Endothelial cell of umbilical vein (primary cell): ENCODE measurements around the gene ZDHHC22. TPM values are rescaled to one million over a fixed set of nuclear protein-coding genes. Genes with fewer than 3 reads are reported as not detected.

Source experiments
- BruUV-seq: library from RNA; stranded (reverse); fragments of 400-500 nt; replicated peaks from 2 replicates; lab custom pipeline; 2021; lab: Mats Ljungman, UMichigan
- CTCF ChIA-PET: fragments of 300-600, 350-600 bp; sonication (Branson Sonifier 250); formaldehyde crosslinking; loops from one replicate; lab custom pipeline; 2021; ENCODE audit warnings: antibody characterized with exemption, inconsistent platforms; lab: Charles Lee
- POLR2A ChIA-PET: fragments of 300-600, 350-600 bp; sonication (Branson Sonifier 250); formaldehyde crosslinking; loops from one replicate; lab custom pipeline; 2021; ENCODE audit warnings: antibody characterized with exemption, inconsistent platforms; lab: Charles Lee
- DNase-seq: peaks from one replicate; pipeline ENCODE4 v3.0.0-alpha.2; 2011; ENCODE audit warnings: low read depth, low spot score
- FAIRE-seq: peaks from 2 replicates; lab custom pipeline; 2011; peaks lifted over from hg19 to GRCh38; lab: Jason Lieb, UNC
- H2AFZ ChIP-seq: 2 replicates; pipeline ENCODE4 v1.6.0; 2012; ENCODE audit warnings: low read depth, low read length, control low read depth, inconsistent platforms
- H3K27ac ChIP-seq: 2 replicates; pipeline ENCODE4 v1.5.1; 2011; ENCODE audit warnings: low read depth, mild to moderate bottlenecking, control low read depth, low read length, moderate library complexity; ENCODE audit not compliant: insufficient read depth
- H3K27me3 ChIP-seq, 2 experiments: 2 replicates each; pipeline versions ENCODE4 v1.6.0 to v1.6.1; 2011; ENCODE audit warnings: low read length in 2 of 2, mixed read lengths in 1 of 2; ENCODE audit not compliant: control insufficient read depth in 2 of 2, insufficient read depth in 2 of 2
- H3K36me3 ChIP-seq, 2 experiments: 2 replicates in 1 of 2; 3 replicates in 1 of 2; pipeline ENCODE4 v1.5.1; 2011; ENCODE audit warnings: low read length in 2 of 2, mild to moderate bottlenecking in 1 of 2, moderate library complexity in 1 of 2; ENCODE audit not compliant: control insufficient read depth in 2 of 2, insufficient read depth in 2 of 2; ENCODE audit errors: extremely low read depth in 1 of 2
- H3K4me1 ChIP-seq: 3 replicates; pipeline ENCODE4 v1.5.1; 2011; ENCODE audit warnings: mild to moderate bottlenecking, low read length; ENCODE audit not compliant: control insufficient read depth, insufficient read depth; ENCODE audit errors: extremely low read depth
- H3K4me2 ChIP-seq: 2 replicates; pipeline ENCODE4 v1.6.1; 2011; ENCODE audit warnings: low read length, control low read depth, mixed read lengths; ENCODE audit not compliant: insufficient read depth
- H3K4me3 ChIP-seq, 3 experiments: fragments of 200-600 bp in 1 of 3; sonication (generic), shearing (Covaris generic) in 1 of 3; replicated peaks in 1 of 3; 2 replicates each; pipeline ENCODE4 v1.5.1; 2011 to 2016; ENCODE audit warnings: control low read depth in 3 of 3, low read length in 3 of 3, mild to moderate bottlenecking in 2 of 3, inconsistent platforms in 1 of 3, low read depth in 1 of 3, moderate library complexity in 1 of 3; ENCODE audit not compliant: insufficient read depth in 1 of 3
- H3K79me2 ChIP-seq: 2 replicates; pipeline ENCODE4 v1.6.0; 2012; ENCODE audit warnings: low read length, inconsistent platforms; ENCODE audit not compliant: control insufficient read depth, insufficient read depth
- H3K9ac ChIP-seq: replicated peaks from 2 replicates; pipeline ENCODE3; 2011; ENCODE audit warnings: low read length, control low read depth; ENCODE audit not compliant: insufficient read depth; ENCODE audit errors: extremely low read depth
- H3K9me1 ChIP-seq: replicated peaks from 3 replicates; pipeline ENCODE4 v1.6.0; 2011; ENCODE audit warnings: mild to moderate bottlenecking, low read length; ENCODE audit not compliant: control insufficient read depth, insufficient read depth; ENCODE audit errors: extremely low read depth
- H3K9me3 ChIP-seq: replicated peaks from 2 replicates; pipeline ENCODE4 v1.5.1; 2012; ENCODE audit warnings: low read length, inconsistent platforms; ENCODE audit not compliant: control insufficient read depth, insufficient read depth
- H4K20me1 ChIP-seq: replicated peaks from 2 replicates; pipeline ENCODE3; 2011; ENCODE audit warnings: mild to moderate bottlenecking, low read length; ENCODE audit not compliant: control insufficient read depth, insufficient read depth; ENCODE audit errors: extremely low read depth
- EZH2 ChIP-seq: IDR thresholded peaks from 2 replicates; pipeline ENCODE4 v1.6.1; 2012; ENCODE audit warnings: borderline replicate concordance, low read depth, mild to moderate bottlenecking, moderate library complexity, low read length, inconsistent platforms; ENCODE audit not compliant: severe bottlenecking
- FOS ChIP-seq: IDR thresholded peaks from 2 replicates; pipeline ENCODE4 v1.6.1; 2011; ENCODE audit warnings: mild to moderate bottlenecking, low read length, moderate library complexity, borderline replicate concordance; ENCODE audit not compliant: insufficient read depth
- GATA2 ChIP-seq: IDR thresholded peaks from 2 replicates; pipeline ENCODE4 v1.7.0; 2011; ENCODE audit warnings: low read depth, mild to moderate bottlenecking, moderate library complexity, mixed read lengths, low read length; ENCODE audit not compliant: insufficient read length, insufficient read depth
- JUN ChIP-seq: IDR thresholded peaks from 2 replicates; pipeline ENCODE4 v1.6.1; 2011; ENCODE audit warnings: borderline replicate concordance, low read depth; ENCODE audit not compliant: insufficient read length, insufficient read depth
- MYC ChIP-seq: IDR thresholded peaks from one replicate; pipeline ENCODE4 v1.6.1; 2011; ENCODE audit warnings: mild to moderate bottlenecking, low read depth, low read length
- POLR2A ChIP-seq: IDR thresholded peaks from 2 replicates; pipeline ENCODE4 v1.6.1; 2012; ENCODE audit warnings: low read depth, mild to moderate bottlenecking, control low read depth, low read length
- POLR2AphosphoS5 ChIP-seq: IDR thresholded peaks from 2 replicates; pipeline ENCODE4 v1.6.1; 2012; ENCODE audit warnings: low read depth, mild to moderate bottlenecking, control low read depth, low read length, moderate library complexity; ENCODE audit not compliant: insufficient read depth
- dilution Hi-C: fragments of 300-500 bp; cut with MboI; formaldehyde crosslinking; loops from one replicate; pipeline ENCODE4 v1.15.0; 2019; ENCODE audit warnings: low sequenced_read_pairs; ENCODE audit not compliant: extremely low pct_ligation_motif_present
- intact Hi-C: fragments of 100-400 bp; cut with micrococcal nuclease; formaldehyde crosslinking; loops from one replicate; pipeline ENCODE4 v1.10.0; 2022
- polyA plus RNA-seq, 4 experiments: library from polyadenylated mRNA; depleted of rRNA in 3 of 4; stranded (reverse) in 3 of 4; unstranded in 1 of 4; fragments of >200 nt; gene quantifications; 2 replicates each; pipeline versions ENCODE4 v1.2.1 to v1.2.3, GENCODE V29; 2011 to 2012; ENCODE audit warnings: missing spikeins in 1 of 4
- total RNA-seq: library from RNA; stranded (reverse); gene quantifications from 2 replicates; pipeline ENCODE4 v1.2.3, GENCODE V29; 2021
- TF ChIP-seq, protein P1 (sequence below): IDR thresholded peaks from 2 replicates; pipeline ENCODE4 v1.6.1; 2011; ENCODE audit not compliant: insufficient read depth, insufficient read length
- TF ChIP-seq, protein P2 (sequence below), 2 donors: IDR thresholded peaks; 1 replicate in 1 of 2; 2 replicates in 1 of 2; pipeline ENCODE4 v1.5.1; 2011; ENCODE audit warnings: low read length in 2 of 2, mild to moderate bottlenecking in 2 of 2, moderate library complexity in 2 of 2, control low read depth in 1 of 2, inconsistent platforms in 1 of 2, low read depth in 1 of 2; ENCODE audit not compliant: insufficient read depth in 1 of 2; ENCODE audit errors: extremely low read depth in 1 of 2

ZDHHC22 gene
- total and polyA plus RNA-seq, 2 donors (not counting 3 experiments of a cell fraction or from before 2014, with no cell fraction given) = 0.03 to 0.24 TPM

DNA sequence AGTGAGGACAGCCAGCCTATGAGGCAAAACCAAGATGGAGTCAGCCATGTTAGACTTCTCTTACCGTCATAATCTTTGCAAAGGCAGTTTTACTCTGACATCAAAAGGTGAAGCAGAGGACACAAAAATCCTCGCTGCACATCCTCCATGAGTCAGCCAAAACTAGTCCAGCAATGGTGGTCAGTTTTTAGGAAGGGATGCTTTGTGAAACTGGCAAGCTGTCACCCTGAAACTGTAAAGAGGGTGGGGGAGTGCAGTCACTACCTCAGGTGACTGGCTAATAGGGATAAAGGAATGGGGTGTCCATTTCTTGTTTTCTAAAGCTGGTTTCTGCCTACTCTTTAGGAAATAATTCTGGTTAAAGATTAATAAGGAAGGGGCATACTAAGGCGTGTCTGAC is 48.9 kb downstream of the ZDHHC22 start:
- H3K4me1 ChIP-seq = peaks cover 7% of the 10 kb centered on the region
- intact Hi-C loops = loop anchor here (10.0 kb wide), 1 partner anchor 378 kb away; no protein-coding TSS in a partner anchor
- no peaks in the 10 kb centered on the region for H4K20me1 ChIP-seq
- H3K9ac ChIP-seq = no peak overlapping the region
- no peaks in the 10 kb centered on the region for H3K9me3 ChIP-seq
- ChIA-PET CTCF (interaction anchor here (1.1 to 13.5 kb wide), 4 partner anchors 13 to 219 kb away, joined by 3 to 312 read pairs (median 12); no protein-coding TSS in a partner anchor), POLR2A (no interaction called here)
- BruUV-seq = no TSS peak
- dilution Hi-C loops = loop anchor here (25.0 kb wide), 1 partner anchor 205 kb away; no protein-coding TSS in a partner anchor
- H3K36me3 ChIP-seq = no peaks in the 10 kb centered on the region
- no peak overlapping the region for H3K4me2 ChIP-seq
- peaks cover 3 to 13% of the 10 kb centered on the region in 2 experiments for H3K27me3 ChIP-seq
- DNase-seq (no peak), FAIRE-seq (no peak)
- TF ChIP-seq MYC (no peak), POLR2AphosphoS5 (no peak), JUN (no peak), EZH2 (no peak), GATA2 (no peak), POLR2A (no peak), FOS (no peak)
- TF ChIP-seq, protein P1, sequence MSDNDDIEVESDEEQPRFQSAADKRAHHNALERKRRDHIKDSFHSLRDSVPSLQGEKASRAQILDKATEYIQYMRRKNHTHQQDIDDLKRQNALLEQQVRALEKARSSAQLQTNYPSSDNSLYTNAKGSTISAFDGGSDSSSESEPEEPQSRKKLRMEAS = no peak
- TF ChIP-seq, protein P2, sequence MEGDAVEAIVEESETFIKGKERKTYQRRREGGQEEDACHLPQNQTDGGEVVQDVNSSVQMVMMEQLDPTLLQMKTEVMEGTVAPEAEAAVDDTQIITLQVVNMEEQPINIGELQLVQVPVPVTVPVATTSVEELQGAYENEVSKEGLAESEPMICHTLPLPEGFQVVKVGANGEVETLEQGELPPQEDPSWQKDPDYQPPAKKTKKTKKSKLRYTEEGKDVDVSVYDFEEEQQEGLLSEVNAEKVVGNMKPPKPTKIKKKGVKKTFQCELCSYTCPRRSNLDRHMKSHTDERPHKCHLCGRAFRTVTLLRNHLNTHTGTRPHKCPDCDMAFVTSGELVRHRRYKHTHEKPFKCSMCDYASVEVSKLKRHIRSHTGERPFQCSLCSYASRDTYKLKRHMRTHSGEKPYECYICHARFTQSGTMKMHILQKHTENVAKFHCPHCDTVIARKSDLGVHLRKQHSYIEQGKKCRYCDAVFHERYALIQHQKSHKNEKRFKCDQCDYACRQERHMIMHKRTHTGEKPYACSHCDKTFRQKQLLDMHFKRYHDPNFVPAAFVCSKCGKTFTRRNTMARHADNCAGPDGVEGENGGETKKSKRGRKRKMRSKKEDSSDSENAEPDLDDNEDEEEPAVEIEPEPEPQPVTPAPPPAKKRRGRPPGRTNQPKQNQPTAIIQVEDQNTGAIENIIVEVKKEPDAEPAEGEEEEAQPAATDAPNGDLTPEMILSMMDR (IDR thresholded peaks at IDR 0.05; ENCODE audit: extremely low read depth in 1 of 2, insufficient read depth in 1 of 2, low read depth in 1 of 2, low read length in 2 of 2) = no peak
- H3K9me1 ChIP-seq = no peaks in the 10 kb centered on the region
- H3K79me2 ChIP-seq = peaks cover 3% of the 10 kb centered on the region
- H3K27ac ChIP-seq = no peak overlapping the region
- H2AFZ ChIP-seq = no peak overlapping the region
- H3K4me3 ChIP-seq = no peak overlapping the region
